Panc1 (cell line): ENCODE data around the gene ZDHHC7. TPM values are rescaled to one million over a fixed set of nuclear protein-coding genes. Genes with fewer than 3 reads are reported as not detected.
A peak's percentile ranks its signal among the peaks of the same experiment; 100 is the strongest.

Experiments used
- ATAC-seq: fragments of 200-7000 bp; cut with Tn5 transposase; 2 replicates; pipeline ENCODE4 v1.9.1; 2020; ENCODE audit warnings: mild to moderate bottlenecking, moderate library complexity
- BruUV-seq: library from RNA; stranded (reverse); fragments of 400-500 nt; replicated peaks from 2 replicates; lab custom pipeline; 2021; lab: Mats Ljungman, UMichigan
- CTCF ChIA-PET: fragments of 300-600 bp; sonication (Branson Sonifier 250); formaldehyde crosslinking; loops from one replicate; lab custom pipeline; 2022; ENCODE audit warnings: antibody characterized with exemption; lab: Charles Lee
- POLR2A ChIA-PET: fragments of 300-600 bp; sonication (Branson Sonifier 250); formaldehyde crosslinking; loops from one replicate; lab custom pipeline; 2022; ENCODE audit warnings: antibody characterized with exemption; lab: Charles Lee
- DNase-seq: peaks from one replicate; pipeline ENCODE4 v3.0.0-alpha.2; 2010; ENCODE audit warnings: low read depth, low spot score
- H3K27ac ChIP-seq: 2 replicates; pipeline ENCODE4 v1.5.1; 2011; ENCODE audit warnings: mild to moderate bottlenecking, low read length, inconsistent platforms
- H3K27me3 ChIP-seq: fragments of 200-500 bp; sonication (Bioruptor generic); 2 replicates; pipeline ENCODE4 v1.6.0; 2014; ENCODE audit warnings: low read length, inconsistent platforms; ENCODE audit not compliant: control insufficient read depth, insufficient read depth
- H3K36me3 ChIP-seq: fragments of 200-500 bp; sonication (Bioruptor generic); 2 replicates; pipeline ENCODE4 v1.5.1; 2014; ENCODE audit warnings: inconsistent platforms, mild to moderate bottlenecking, low read length, moderate library complexity; ENCODE audit not compliant: control insufficient read depth, insufficient read depth
- H3K4me1 ChIP-seq: 2 replicates; pipeline ENCODE4 v1.5.1; 2011; ENCODE audit warnings: inconsistent platforms, mild to moderate bottlenecking, low read length, moderate library complexity; ENCODE audit not compliant: control insufficient read depth, insufficient read depth
- H3K4me3 ChIP-seq, 2 experiments: 2 replicates each; pipeline ENCODE4 v1.5.1; 2011 to 2012; ENCODE audit warnings: low read depth in 2 of 2, low read length in 2 of 2, mild to moderate bottlenecking in 2 of 2, inconsistent platforms in 1 of 2, moderate library complexity in 1 of 2
- H3K9me3 ChIP-seq: fragments of 200-500 bp; sonication (Bioruptor generic); 2 replicates; pipeline ENCODE4 v1.5.1; 2014; ENCODE audit warnings: low read depth, mild to moderate bottlenecking, inconsistent platforms, low read length, moderate library complexity; ENCODE audit not compliant: control insufficient read depth, insufficient read depth
- POLR2AphosphoS5 ChIP-seq: IDR thresholded peaks from 2 replicates; pipeline ENCODE4 v1.6.1; 2012; ENCODE audit warnings: mild to moderate bottlenecking, low read depth, low read length, moderate library complexity
- SIN3A ChIP-seq: IDR thresholded peaks from 2 replicates; pipeline ENCODE4 v1.6.1; 2012; ENCODE audit warnings: low read depth, mild to moderate bottlenecking, low read length, moderate library complexity, borderline replicate concordance; ENCODE audit not compliant: insufficient read depth
- TCF7L2 ChIP-seq: IDR thresholded peaks from 2 replicates; pipeline ENCODE4 v1.6.1; 2011; ENCODE audit warnings: mild to moderate bottlenecking, low read depth, low read length, inconsistent platforms
- in situ Hi-C: cut with HindIII; loops from 2 replicates; pipeline ENCODE4 v1.10.0; 2016; ENCODE audit warnings: low sequenced_read_pairs, low pct_unique_long_range_greater_than_20kb
- intact Hi-C: fragments of 100-400 bp; cut with micrococcal nuclease; formaldehyde crosslinking; loops from one replicate; pipeline ENCODE4 v1.10.0; 2022; ENCODE audit not compliant: unreplicated experiment
- total RNA-seq: library from RNA; stranded (reverse); gene quantifications from one replicate; pipeline ENCODE4 v1.2.1, GENCODE V29; 2021; ENCODE audit not compliant: unreplicated experiment
- TF ChIP-seq, protein P1 (sequence below), 2 experiments: IDR thresholded peaks; 2 replicates each; pipeline ENCODE4 v1.6.1; 2011 to 2012; ENCODE audit warnings: low read depth in 2 of 2, control low read depth in 1 of 2, low read length in 1 of 2, mild to moderate bottlenecking in 1 of 2, moderate library complexity in 1 of 2; ENCODE audit not compliant: insufficient read depth in 1 of 2
- TF ChIP-seq, protein P2 (sequence below): fragments of 450-650 bp; IDR thresholded peaks from 2 replicates; pipeline ENCODE4 v1.5.1; 2017; ENCODE audit warnings: mild to moderate bottlenecking

The ZDHHC7 gene
- total RNA-seq, 1 experiment from 2014 or later, result 71.5 TPM

DNA sequence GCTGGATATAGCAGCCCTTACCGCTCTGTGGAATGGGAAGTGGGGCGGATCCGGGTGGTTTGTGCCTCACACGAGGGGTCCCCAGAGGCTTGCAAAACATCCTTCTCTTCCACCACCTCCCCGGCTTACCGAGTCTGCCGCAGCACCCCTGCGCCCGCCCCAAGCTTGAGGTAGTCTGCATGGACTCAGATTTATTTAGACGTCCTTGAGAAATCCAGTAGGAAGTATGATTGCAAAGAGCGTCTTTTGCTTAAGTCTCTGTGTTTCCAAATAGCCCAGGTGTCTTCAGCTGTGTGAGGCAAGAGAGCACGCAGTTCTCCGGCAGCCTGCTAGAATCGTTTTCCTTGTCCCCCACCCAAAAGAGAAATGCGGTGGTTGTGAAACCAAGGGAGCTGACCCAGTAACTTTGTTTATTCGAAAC, 18.7 kb upstream of the ZDHHC7 start:
- no TSS peak for BruUV-seq
- Histone ChIP-seq H3K27ac (no peak overlapping the region), H3K4me3 (no peak overlapping the region), H3K27me3 (no peaks in the 10 kb centered on the region), H3K36me3 (peaks cover 4% of the 10 kb centered on the region; the same call in 1 of the 2 replicates), H3K4me1 (peaks cover 19% of the 10 kb centered on the region), H3K9me3 (no peaks in the 10 kb centered on the region)
- DNase-seq, result no peak
- intact Hi-C loops (no loop called here), in situ Hi-C loops (no loop called here)
- TF ChIP-seq SIN3A (no peak), TCF7L2 (no peak), POLR2AphosphoS5 (no peak)
- TF ChIP-seq, protein P1, sequence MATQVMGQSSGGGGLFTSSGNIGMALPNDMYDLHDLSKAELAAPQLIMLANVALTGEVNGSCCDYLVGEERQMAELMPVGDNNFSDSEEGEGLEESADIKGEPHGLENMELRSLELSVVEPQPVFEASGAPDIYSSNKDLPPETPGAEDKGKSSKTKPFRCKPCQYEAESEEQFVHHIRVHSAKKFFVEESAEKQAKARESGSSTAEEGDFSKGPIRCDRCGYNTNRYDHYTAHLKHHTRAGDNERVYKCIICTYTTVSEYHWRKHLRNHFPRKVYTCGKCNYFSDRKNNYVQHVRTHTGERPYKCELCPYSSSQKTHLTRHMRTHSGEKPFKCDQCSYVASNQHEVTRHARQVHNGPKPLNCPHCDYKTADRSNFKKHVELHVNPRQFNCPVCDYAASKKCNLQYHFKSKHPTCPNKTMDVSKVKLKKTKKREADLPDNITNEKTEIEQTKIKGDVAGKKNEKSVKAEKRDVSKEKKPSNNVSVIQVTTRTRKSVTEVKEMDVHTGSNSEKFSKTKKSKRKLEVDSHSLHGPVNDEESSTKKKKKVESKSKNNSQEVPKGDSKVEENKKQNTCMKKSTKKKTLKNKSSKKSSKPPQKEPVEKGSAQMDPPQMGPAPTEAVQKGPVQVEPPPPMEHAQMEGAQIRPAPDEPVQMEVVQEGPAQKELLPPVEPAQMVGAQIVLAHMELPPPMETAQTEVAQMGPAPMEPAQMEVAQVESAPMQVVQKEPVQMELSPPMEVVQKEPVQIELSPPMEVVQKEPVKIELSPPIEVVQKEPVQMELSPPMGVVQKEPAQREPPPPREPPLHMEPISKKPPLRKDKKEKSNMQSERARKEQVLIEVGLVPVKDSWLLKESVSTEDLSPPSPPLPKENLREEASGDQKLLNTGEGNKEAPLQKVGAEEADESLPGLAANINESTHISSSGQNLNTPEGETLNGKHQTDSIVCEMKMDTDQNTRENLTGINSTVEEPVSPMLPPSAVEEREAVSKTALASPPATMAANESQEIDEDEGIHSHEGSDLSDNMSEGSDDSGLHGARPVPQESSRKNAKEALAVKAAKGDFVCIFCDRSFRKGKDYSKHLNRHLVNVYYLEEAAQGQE (IDR thresholded peaks at IDR 0.05; ENCODE audit: insufficient read depth in 1 of 2, low read depth in 2 of 2, low read length in 1 of 2), result no peak
- TF ChIP-seq, protein P2, sequence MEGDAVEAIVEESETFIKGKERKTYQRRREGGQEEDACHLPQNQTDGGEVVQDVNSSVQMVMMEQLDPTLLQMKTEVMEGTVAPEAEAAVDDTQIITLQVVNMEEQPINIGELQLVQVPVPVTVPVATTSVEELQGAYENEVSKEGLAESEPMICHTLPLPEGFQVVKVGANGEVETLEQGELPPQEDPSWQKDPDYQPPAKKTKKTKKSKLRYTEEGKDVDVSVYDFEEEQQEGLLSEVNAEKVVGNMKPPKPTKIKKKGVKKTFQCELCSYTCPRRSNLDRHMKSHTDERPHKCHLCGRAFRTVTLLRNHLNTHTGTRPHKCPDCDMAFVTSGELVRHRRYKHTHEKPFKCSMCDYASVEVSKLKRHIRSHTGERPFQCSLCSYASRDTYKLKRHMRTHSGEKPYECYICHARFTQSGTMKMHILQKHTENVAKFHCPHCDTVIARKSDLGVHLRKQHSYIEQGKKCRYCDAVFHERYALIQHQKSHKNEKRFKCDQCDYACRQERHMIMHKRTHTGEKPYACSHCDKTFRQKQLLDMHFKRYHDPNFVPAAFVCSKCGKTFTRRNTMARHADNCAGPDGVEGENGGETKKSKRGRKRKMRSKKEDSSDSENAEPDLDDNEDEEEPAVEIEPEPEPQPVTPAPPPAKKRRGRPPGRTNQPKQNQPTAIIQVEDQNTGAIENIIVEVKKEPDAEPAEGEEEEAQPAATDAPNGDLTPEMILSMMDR, result no peak
- ATAC-seq, result no peak
- POLR2A ChIA-PET, result no interaction called here
- CTCF ChIA-PET, result no interaction called here

DNA sequence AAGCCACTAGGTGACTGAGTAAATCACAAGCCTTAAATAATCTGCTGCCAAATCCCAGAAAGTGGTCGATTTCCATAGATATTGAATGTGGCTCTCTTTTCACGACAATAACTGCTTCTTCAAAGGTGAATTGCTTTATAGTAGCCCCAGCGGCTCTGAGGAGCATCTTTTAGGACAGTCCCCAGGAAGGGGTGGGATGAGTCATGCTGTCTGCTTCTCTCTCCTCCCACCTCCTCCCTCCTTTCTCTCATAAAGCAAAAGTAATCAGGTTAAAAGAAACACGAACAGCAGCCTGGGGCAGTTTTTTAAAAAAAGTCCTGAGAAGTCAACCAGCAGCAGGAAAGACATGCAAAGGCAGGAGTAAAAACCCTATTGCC, 18.1 kb upstream of the ZDHHC7 start:
- H3K9me3 ChIP-seq, result no peaks in the 10 kb centered on the region
- peak overlapping the region in 1 of 2 experiments; percentile 75; a peak in 1 of 4 replicates for H3K4me3 ChIP-seq
- POLR2A ChIA-PET, result no interaction called here
- no peak for DNase-seq
- peaks cover 19% of the 10 kb centered on the region for H3K4me1 ChIP-seq
- in situ Hi-C loops, result no loop called here
- intact Hi-C loops, result no loop called here
- TF ChIP-seq TCF7L2 (no peak), SIN3A (no peak), POLR2AphosphoS5 (no peak)
- TF ChIP-seq, protein P2, result no peak
- TF ChIP-seq, protein P1 (IDR thresholded peaks at IDR 0.05; ENCODE audit: insufficient read depth in 1 of 2, low read depth in 2 of 2, low read length in 1 of 2), result no peak
- peaks cover 4% of the 10 kb centered on the region; the same call in 1 of the 2 replicates for H3K36me3 ChIP-seq
- no peaks in the 10 kb centered on the region for H3K27me3 ChIP-seq
- no peak for ATAC-seq
- BruUV-seq, result TSS peak; percentile 54
- H3K27ac ChIP-seq, result no peak overlapping the region
- CTCF ChIA-PET, result no interaction called here
